HCT116 (cell line): ENCODE measurements around the gene GSTT4. TPM values are rescaled to one million over a fixed set of nuclear protein-coding genes. Genes with fewer than 3 reads are reported as not detected.

ENCODE experiments used
- ATAC-seq: fragments of 200-7000 bp; cut with Tn5 transposase; 2 replicates; pipeline ENCODE4 v1.9.1; 2020; ENCODE audit warnings: mild to moderate bottlenecking, moderate library complexity
- BruUV-seq: library from RNA; stranded (reverse); fragments of 400-500 nt; replicated peaks from 2 replicates; lab custom pipeline; 2021; lab: Mats Ljungman, UMichigan
- CTCF ChIA-PET: fragments of 300-600 bp; sonication (Branson Sonifier 250); formaldehyde crosslinking; loops from one replicate; lab custom pipeline; 2021; ENCODE audit warnings: antibody characterized with exemption; lab: Charles Lee
- POLR2A ChIA-PET: fragments of 300-600, 350-600 bp; sonication (Branson Sonifier 250); formaldehyde crosslinking; loops from one replicate; lab custom pipeline; 2021; ENCODE audit warnings: antibody characterized with exemption; lab: Charles Lee
- RAD21 ChIA-PET, 2 experiments: fragments of 300-600 bp; sonication (Branson Sonifier 250); formaldehyde crosslinking; loops; one replicate each; lab custom pipeline; 2023; ENCODE audit warnings: low total read pairs in 2 of 2; ENCODE audit not compliant: uncharacterized antibody in 2 of 2, unreplicated experiment in 2 of 2, low non-redundant PET in 1 of 2; lab: Charles Lee
- DNase-seq: peaks from one replicate; pipeline ENCODE4 v3.0.0-alpha.2; 2010; ENCODE audit warnings: low read depth, low spot score
- H2AFZ ChIP-seq: fragments of 200-600 bp; shearing (Covaris generic), sonication (generic); 2 replicates; pipeline ENCODE4 v1.6.1; 2017; ENCODE audit warnings: low read depth, mixed run types, mixed read lengths, antibody characterized with exemption, low read length; ENCODE audit not compliant: poor library complexity, severe bottlenecking
- H3K27ac ChIP-seq: 2 replicates; pipeline ENCODE4 v1.5.1; 2012; ENCODE audit warnings: low read depth, low read length
- H3K27me3 ChIP-seq: fragments of 200-600 bp; sonication (generic); 2 replicates; pipeline ENCODE4 v1.6.1; 2016; ENCODE audit warnings: mixed run types, low read length, mixed read lengths; ENCODE audit not compliant: insufficient read depth
- H3K36me3 ChIP-seq, 2 experiments: fragments of 200-500 bp in 1 of 2; fragments of 200-600 bp in 1 of 2; sonication (Bioruptor generic) in 1 of 2; sonication (generic) in 1 of 2; 2 replicates each; pipeline versions ENCODE4 v1.5.1 to v1.6.1; 2014 to 2016; ENCODE audit warnings: low read length in 2 of 2, inconsistent platforms in 1 of 2, mixed read lengths in 1 of 2, mixed run types in 1 of 2; ENCODE audit not compliant: insufficient read depth in 2 of 2, control insufficient read depth in 1 of 2
- H3K4me1 ChIP-seq, 2 experiments: fragments of 200-600 bp in 1 of 2; sonication (generic) in 1 of 2; 2 replicates each; pipeline versions ENCODE4 v1.5.1 to v1.6.1; 2012 to 2017; ENCODE audit warnings: low read length in 2 of 2, inconsistent platforms in 1 of 2, mild to moderate bottlenecking in 1 of 2, mixed read lengths in 1 of 2, mixed run types in 1 of 2, moderate library complexity in 1 of 2; ENCODE audit not compliant: insufficient read depth in 2 of 2, control insufficient read depth in 1 of 2
- H3K4me2 ChIP-seq: fragments of 200-600 bp; sonication (generic); 2 replicates; pipeline ENCODE4 v1.6.1; 2017; ENCODE audit warnings: mixed run types, low read length, mixed read lengths
- H3K4me3 ChIP-seq, 2 experiments: fragments of 200-600 bp in 1 of 2; sonication (generic) in 1 of 2; replicated peaks in 1 of 2; 2 replicates each; pipeline ENCODE4 v1.5.1; 2011 to 2016; ENCODE audit warnings: low read length in 2 of 2, control low read depth in 1 of 2, low read depth in 1 of 2, mild to moderate bottlenecking in 1 of 2, mixed read lengths in 1 of 2, mixed run types in 1 of 2
- H3K79me2 ChIP-seq: fragments of 200-600 bp; sonication (generic); 2 replicates; pipeline ENCODE4 v1.6.1; 2017; ENCODE audit warnings: mild to moderate bottlenecking, mixed run types, low read length, moderate library complexity, mixed read lengths; ENCODE audit not compliant: insufficient read depth
- H3K9ac ChIP-seq: fragments of 200-600 bp; sonication (generic); 2 replicates; pipeline ENCODE4 v1.6.1; 2016; ENCODE audit warnings: low read length, mixed read lengths
- H3K9me2 ChIP-seq: fragments of 200-600 bp; sonication (generic), shearing (Covaris generic); 2 replicates; pipeline ENCODE4 v1.6.1; 2017; ENCODE audit warnings: mixed run types, mild to moderate bottlenecking, moderate library complexity; ENCODE audit not compliant: insufficient read depth
- H3K9me3 ChIP-seq, 2 experiments: fragments of 200-500 bp in 1 of 2; fragments of 200-600 bp in 1 of 2; sonication (Bioruptor generic) in 1 of 2; sonication (generic) in 1 of 2; 2 replicates each; pipeline ENCODE4 v1.6.1; 2014 to 2017; ENCODE audit warnings: low read length in 2 of 2, mixed read lengths in 2 of 2, inconsistent platforms in 1 of 2, low read depth in 1 of 2, mild to moderate bottlenecking in 1 of 2, mixed run types in 1 of 2, moderate library complexity in 1 of 2; ENCODE audit not compliant: control insufficient read depth in 1 of 2, insufficient read depth in 1 of 2
- H4K20me1 ChIP-seq: fragments of 200-600 bp; sonication (generic), shearing (Covaris generic); 2 replicates; pipeline ENCODE4 v1.6.1; 2017; ENCODE audit warnings: mixed run types, mild to moderate bottlenecking, moderate library complexity; ENCODE audit not compliant: insufficient read depth
- CBX3 ChIP-seq: IDR thresholded peaks from 2 replicates; pipeline ENCODE4 v1.6.1; 2012; ENCODE audit warnings: low read depth
- CEBPB ChIP-seq: IDR thresholded peaks from 2 replicates; pipeline ENCODE4 v1.6.1; 2012; ENCODE audit warnings: low read depth
- EGR1 ChIP-seq: IDR thresholded peaks from 2 replicates; pipeline ENCODE4 v1.6.1; 2012; ENCODE audit warnings: low read depth
- ELF1 ChIP-seq: IDR thresholded peaks from 2 replicates; pipeline ENCODE4 v1.6.1; 2012; ENCODE audit warnings: low read depth, borderline replicate concordance
- EZH2 ChIP-seq: fragments of 200-600 bp; sonication (generic); IDR thresholded peaks from 2 replicates; pipeline ENCODE4 v1.6.1; 2017; ENCODE audit warnings: antibody characterized with exemption, mixed run types
- EZH2phosphoT487 ChIP-seq: fragments of 200-600 bp; IDR thresholded peaks from 2 replicates; pipeline ENCODE4 v1.6.1; 2018; ENCODE audit warnings: antibody characterized with exemption, borderline replicate concordance
- FOSL1 ChIP-seq: IDR thresholded peaks from 2 replicates; pipeline ENCODE4 v1.6.1; 2012; ENCODE audit warnings: low read depth
- POLR2A ChIP-seq: IDR thresholded peaks from 2 replicates; pipeline ENCODE4 v1.7.0; 2011; ENCODE audit warnings: borderline replicate concordance; ENCODE audit not compliant: insufficient read depth, insufficient read length; ENCODE audit errors: extremely low read depth
- POLR2AphosphoS5 ChIP-seq: IDR thresholded peaks from 2 replicates; pipeline ENCODE4 v1.6.1; 2011; ENCODE audit warnings: mild to moderate bottlenecking, low read depth, low read length, moderate library complexity
- RAD21 ChIP-seq: IDR thresholded peaks from 2 replicates; pipeline ENCODE4 v1.6.1; 2012; ENCODE audit warnings: low read depth, mild to moderate bottlenecking
- SIN3A ChIP-seq: IDR thresholded peaks from 2 replicates; pipeline ENCODE4 v1.6.1; 2012; ENCODE audit warnings: low read depth
- SP1 ChIP-seq: IDR thresholded peaks from 2 replicates; pipeline ENCODE4 v1.6.1; 2012; ENCODE audit warnings: low read depth
- SRF ChIP-seq: IDR thresholded peaks from 2 replicates; pipeline ENCODE4 v1.6.1; 2012; ENCODE audit warnings: low read depth
- TCF7L2 ChIP-seq: IDR thresholded peaks from 2 replicates; pipeline ENCODE4 v1.7.0; 2011; ENCODE audit warnings: borderline replicate concordance, inconsistent platforms; ENCODE audit not compliant: insufficient read depth, insufficient read length; ENCODE audit errors: extremely low read depth
- ZFX ChIP-seq: fragments of 450-650 bp; IDR thresholded peaks from 2 replicates; pipeline ENCODE4 v1.6.1; 2017
- ZNF274 ChIP-seq: fragments of 200-500 bp; sonication (Bioruptor generic); IDR thresholded peaks from 2 replicates; pipeline ENCODE4 v1.6.1; 2014; ENCODE audit warnings: mild to moderate bottlenecking, low read depth, low read length, inconsistent platforms
- intact Hi-C: fragments of 100-400 bp; cut with micrococcal nuclease; formaldehyde crosslinking; loops from 2 replicates; pipeline ENCODE4 v1.10.0; 2022
- total RNA-seq: library from RNA; stranded (reverse); gene quantifications from one replicate; pipeline ENCODE4 v1.2.1, GENCODE V29; 2021; ENCODE audit not compliant: unreplicated experiment
- TF ChIP-seq, protein P1 (sequence below): IDR thresholded peaks from 2 replicates; pipeline ENCODE4 v1.6.1; 2012; ENCODE audit warnings: low read depth
- TF ChIP-seq, protein P2 (sequence below): IDR thresholded peaks from 2 replicates; pipeline ENCODE4 v1.6.1; 2012
- TF ChIP-seq, protein P3 (sequence below): IDR thresholded peaks from 2 replicates; pipeline ENCODE4 v1.6.1; 2012

Gene GSTT4
- total RNA-seq, 1 experiment from 2014 or later: not detected

DNA sequence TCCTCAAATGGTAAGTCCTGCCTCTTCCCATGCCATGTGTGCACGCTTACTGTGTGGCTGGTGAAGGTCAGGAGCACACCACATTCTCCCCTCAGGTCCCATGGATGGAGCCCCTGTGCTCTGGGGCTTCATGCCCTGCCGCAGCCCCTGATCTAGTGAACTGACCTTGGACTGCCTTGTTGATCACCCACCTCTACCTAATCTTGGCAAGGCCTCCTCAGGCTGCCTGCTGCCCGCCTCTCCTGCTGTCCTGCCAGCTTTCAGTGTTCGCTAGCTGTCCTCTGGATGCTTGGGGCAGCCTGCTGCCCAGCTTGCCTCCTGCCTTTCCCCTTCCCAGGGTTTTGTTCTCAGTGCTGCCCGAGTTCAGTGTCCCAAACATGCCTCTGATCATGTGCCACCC is 44.0 kb upstream of the GSTT4 start (continued):
- TF ChIP-seq SRF: no peak
- TF ChIP-seq, protein P1, sequence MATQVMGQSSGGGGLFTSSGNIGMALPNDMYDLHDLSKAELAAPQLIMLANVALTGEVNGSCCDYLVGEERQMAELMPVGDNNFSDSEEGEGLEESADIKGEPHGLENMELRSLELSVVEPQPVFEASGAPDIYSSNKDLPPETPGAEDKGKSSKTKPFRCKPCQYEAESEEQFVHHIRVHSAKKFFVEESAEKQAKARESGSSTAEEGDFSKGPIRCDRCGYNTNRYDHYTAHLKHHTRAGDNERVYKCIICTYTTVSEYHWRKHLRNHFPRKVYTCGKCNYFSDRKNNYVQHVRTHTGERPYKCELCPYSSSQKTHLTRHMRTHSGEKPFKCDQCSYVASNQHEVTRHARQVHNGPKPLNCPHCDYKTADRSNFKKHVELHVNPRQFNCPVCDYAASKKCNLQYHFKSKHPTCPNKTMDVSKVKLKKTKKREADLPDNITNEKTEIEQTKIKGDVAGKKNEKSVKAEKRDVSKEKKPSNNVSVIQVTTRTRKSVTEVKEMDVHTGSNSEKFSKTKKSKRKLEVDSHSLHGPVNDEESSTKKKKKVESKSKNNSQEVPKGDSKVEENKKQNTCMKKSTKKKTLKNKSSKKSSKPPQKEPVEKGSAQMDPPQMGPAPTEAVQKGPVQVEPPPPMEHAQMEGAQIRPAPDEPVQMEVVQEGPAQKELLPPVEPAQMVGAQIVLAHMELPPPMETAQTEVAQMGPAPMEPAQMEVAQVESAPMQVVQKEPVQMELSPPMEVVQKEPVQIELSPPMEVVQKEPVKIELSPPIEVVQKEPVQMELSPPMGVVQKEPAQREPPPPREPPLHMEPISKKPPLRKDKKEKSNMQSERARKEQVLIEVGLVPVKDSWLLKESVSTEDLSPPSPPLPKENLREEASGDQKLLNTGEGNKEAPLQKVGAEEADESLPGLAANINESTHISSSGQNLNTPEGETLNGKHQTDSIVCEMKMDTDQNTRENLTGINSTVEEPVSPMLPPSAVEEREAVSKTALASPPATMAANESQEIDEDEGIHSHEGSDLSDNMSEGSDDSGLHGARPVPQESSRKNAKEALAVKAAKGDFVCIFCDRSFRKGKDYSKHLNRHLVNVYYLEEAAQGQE: no peak
- TF ChIP-seq, all 23 proteins: peak for 0

DNA sequence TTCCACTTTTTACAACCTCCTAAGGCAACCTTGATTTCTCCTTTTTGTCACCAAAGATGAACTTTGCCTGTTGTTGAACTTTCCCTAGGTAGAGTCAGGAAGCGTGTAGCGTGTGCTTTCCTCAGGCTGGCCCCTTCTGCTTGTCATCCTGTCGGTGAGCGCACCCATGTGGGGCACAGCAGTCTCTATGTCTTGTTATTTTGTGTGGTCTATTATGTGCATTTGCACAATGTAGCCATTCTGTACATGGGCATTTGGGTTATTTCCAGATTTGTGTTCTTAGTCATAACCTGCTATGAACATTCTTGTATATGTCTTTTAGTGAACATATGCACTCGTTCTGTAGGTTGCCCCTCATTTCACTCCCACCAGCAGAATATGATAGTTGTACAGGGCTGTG is 40.8 kb upstream of the GSTT4 start:
- DNase-seq (no peak), ATAC-seq (no peak)
- Histone ChIP-seq H3K9me3 (no peaks in the 10 kb centered on the region), H3K79me2 (no peaks in the 10 kb centered on the region), H3K4me2 (no peak overlapping the region), H3K9me2 (no peaks in the 10 kb centered on the region), H2AFZ (no peak overlapping the region), H3K27me3 (no peaks in the 10 kb centered on the region), H3K4me1 (peaks cover 0 to 6% of the 10 kb centered on the region in 2 experiments; a peak in 1 of 4 replicates), H3K36me3 (peaks cover 27 to 28% of the 10 kb centered on the region in 2 experiments; a peak in 3 of 4 replicates), H3K9ac (no peak overlapping the region), H3K4me3 (no peak overlapping the region), H3K27ac (no peak overlapping the region), H4K20me1 (no peaks in the 10 kb centered on the region)
- intact Hi-C loops: no loop called here
- ChIA-PET POLR2A (no interaction called here), CTCF (no interaction called here), RAD21 (no interaction called here)
- BruUV-seq: no TSS peak
- no peak for TF ChIP-seq SIN3A
- no peak for TF ChIP-seq ZFX
- TF ChIP-seq POLR2A: no peak
- TF ChIP-seq SP1: no peak
- no peak for TF ChIP-seq SRF
- TF ChIP-seq, protein P2, sequence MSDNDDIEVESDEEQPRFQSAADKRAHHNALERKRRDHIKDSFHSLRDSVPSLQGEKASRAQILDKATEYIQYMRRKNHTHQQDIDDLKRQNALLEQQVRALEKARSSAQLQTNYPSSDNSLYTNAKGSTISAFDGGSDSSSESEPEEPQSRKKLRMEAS: no peak
- TF ChIP-seq EZH2: no peak
- TF ChIP-seq ELF1: no peak
- no peak for TF ChIP-seq EGR1
- TF ChIP-seq, protein P3, sequence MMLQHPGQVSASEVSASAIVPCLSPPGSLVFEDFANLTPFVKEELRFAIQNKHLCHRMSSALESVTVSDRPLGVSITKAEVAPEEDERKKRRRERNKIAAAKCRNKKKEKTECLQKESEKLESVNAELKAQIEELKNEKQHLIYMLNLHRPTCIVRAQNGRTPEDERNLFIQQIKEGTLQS: no peak
- no peak for TF ChIP-seq POLR2AphosphoS5
- TF ChIP-seq CEBPB: no peak
- TF ChIP-seq FOSL1: no peak
- no peak for TF ChIP-seq CBX3
- no peak for TF ChIP-seq RAD21
- no peak for TF ChIP-seq ZNF274
- no peak for TF ChIP-seq EZH2phosphoT487
- no peak for TF ChIP-seq TCF7L2
